ENCODE measurements around the gene NSMF.
"Not testable (repeated sequence)": the region's sequence is repeated elsewhere in the genome, so short reads cannot be mapped to it uniquely, and the experiment has no call there.

NSMF gene

DNA sequence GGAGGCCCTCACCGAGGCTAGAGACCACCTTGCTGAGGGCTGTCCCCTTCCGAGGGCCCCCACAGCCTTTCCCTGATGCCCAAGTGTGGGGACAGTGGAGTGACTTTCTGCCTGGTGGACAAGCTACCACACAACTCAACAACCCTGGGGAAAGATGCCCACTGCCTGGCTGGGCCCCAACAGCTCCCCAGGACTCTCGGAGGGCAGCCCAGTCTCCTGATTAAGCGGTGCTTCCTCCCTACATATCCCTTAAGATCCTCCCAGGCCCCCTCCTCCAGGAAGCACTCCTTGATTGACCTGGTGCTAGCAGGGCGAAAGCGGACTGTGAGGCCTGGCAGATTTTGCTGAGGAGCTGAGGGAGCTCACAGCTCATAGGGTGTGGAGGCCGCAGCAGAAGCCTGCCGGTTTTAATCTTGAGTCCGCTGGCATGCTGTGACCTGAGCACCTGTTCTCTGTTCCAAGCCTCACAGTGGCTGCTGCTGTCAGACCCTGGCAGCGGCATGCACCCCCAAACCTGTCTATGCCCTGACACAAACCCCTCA is 2.2 kb downstream of the NSMF start:
- DNase-seq, result no peak

- DNase-seq, result no peak
Measured at GRCh38 chr9:137456061-137456863, 2.9 kb downstream of the NSMF start.

GRCh38 chr9:137455359-137455991 is 3.7 kb downstream of the NSMF start:
- DNase-seq, result no peak

- no peak for DNase-seq
Measured at GRCh38 chr9:137454597-137455358, 4.4 kb downstream of the NSMF start.

- no peak for DNase-seq
Measured at GRCh38 chr9:137454145-137454596, 5.0 kb downstream of the NSMF start.

GRCh38 chr9:137453643-137454081 is 5.5 kb downstream of the NSMF start:
- peak; percentile 78 for DNase-seq

DNA sequence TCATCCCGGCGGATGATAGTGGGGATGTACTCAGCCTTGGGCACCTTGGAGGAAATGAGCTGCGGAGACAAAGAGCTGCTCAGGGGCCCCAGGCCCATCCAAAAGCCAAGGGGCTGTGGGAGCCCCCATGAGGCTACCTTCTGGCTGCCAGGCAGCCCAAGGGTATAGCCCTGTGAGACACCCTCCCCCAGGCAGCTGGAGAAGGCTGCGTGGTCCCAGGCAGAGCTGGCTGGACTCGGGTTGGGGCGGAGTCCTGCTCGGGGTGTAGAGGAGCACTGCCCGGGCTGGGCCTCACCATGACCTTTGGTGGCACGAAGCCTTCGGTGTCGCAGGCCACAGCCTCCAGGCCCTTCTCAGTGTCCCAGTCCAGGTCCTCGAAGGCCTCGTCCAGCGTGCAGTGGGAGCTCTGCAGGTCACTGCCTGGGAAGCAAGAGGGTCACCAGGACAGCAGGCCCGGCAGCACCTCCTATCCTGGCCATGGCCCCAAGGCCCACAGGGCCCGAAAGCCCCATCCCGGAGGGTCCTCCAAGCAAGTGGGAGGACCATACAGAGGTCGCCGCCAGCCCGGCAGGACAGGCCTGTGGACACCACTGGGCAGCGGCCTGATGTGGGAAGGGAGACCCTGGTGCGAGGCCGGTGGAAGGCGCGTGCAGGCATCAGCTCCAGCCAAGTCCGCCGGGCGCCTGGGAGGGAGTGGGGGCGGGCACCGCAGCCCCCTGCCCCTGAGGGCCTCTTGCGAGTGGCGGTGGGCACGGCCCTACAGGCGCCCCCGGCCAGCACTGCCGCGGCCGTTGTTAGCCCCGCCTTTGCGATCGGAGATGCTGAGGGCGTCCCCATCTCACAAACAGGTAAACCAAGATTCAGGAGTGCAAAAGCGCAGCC is 6.1 kb downstream of the NSMF start:
- DNase-seq, result no peak

- no peak for DNase-seq
Measured at GRCh38 chr9:137452006-137452760, 7.0 kb downstream of the NSMF start.

DNA sequence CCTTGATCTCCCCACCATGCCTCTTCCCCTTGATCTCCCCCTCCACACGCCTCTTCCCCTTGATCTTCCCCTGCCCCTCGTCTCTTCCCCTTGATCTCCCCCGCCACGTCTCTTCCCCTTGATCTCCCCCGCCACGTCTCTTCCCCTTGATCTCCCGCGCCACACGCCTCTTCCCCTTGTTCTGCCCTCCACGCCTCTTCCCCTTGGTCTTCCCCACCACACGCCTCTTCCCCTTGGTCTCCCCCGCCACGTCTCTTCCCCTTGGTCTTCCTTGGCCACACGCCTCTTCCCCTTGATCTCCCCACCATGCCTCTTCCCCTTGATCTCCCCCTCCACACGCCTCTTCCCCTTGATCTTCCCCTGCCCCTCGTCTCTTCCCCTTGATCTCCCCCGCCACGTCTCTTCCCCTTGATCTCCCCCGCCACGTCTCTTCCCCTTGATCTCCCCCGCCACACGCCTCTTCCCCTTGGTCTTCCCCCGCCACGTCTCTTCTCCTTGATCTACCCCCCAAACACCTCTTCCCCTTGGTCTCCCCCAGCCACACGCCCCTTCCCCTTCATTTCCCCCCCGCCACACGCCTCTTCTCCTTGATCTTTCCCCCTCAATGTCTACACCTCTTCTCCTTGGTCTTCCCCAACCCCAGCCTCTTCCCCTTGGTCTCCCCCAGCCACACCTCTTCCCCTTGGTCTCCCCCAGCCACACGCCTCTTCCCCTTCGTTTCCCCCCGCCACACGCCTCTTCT is 7.7 kb downstream of the NSMF start:
- DNase-seq, result not testable (repeated sequence)

GRCh38 chr9:137450539-137451222 is 8.5 kb downstream of the NSMF start:
- not testable (repeated sequence) for DNase-seq

- DNase-seq, result no peak
Measured at GRCh38 chr9:137449931-137450538, 9.1 kb downstream of the NSMF start.

- DNase-seq, result no peak
Measured at GRCh38 chr9:137449081-137449844, 9.9 kb downstream of the NSMF start.

GRCh38 chr9:137448602-137448962 is 10.6 kb downstream of the NSMF start:
- DNase-seq, result no peak

DNA sequence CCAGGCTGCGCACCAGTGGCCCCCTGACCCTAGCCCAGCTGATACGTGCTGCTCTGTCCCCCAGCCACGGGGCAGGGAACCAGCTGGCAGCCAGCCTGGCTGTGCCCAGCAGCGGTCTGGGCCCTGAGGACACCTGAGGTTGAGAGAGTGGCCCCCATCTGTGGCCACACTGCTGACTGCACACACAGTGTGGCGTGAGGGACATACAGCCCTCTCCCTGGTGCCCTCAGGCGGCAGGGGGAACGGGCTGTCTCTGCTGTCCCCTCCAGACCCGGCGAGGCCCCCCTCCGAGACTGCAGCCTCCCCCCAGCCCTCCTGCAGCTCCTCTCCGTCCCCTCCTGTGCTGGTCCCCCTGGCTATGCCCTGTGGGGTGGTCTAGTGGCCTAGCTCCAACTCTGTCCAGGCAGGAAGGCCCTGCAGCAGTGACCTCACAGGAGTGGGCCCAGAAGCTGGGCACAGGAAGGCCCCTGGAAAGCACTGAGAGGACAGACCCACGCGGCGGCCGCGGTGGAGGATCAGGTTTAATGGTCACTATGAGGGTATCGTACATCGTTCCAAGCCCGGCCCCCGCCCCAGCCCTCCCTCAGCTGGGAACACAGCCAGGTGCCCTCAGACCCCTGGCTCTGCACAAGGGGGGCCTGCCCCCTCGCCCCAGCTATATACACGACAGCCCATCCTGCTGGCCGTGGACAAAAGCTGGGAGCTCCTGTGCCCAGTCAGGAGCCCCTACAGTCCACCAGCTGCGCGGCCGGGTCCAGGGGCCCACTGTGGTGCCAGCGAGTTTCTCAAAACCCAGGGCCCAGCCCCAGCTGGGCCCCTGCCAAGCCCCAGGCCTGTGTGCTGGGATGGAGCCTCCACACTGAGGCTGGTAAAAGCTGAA is 11.2 kb downstream of the NSMF start:
- DNase-seq, result no peak

GRCh38 chr9:137446851-137447471 is 12.2 kb downstream of the NSMF start:
- DNase-seq, result no peak

GRCh38 chr9:137445930-137446431 is 13.2 kb downstream of the NSMF start:
- DNase-seq, result no peak

- DNase-seq, result peak; percentile 89
Measured at GRCh38 chr9:137445275-137445807, 13.8 kb downstream of the NSMF start.

Data from activated CD4-positive, alpha-beta T cell treated with anti-CD3 and anti-CD28 coated beads, Interleukin-10, Interleukin-2, amounts not matched to agents 100 ng/mL and 50 ng/mL, durations not matched to agents 16 hours and 8 hours (primary cell).